Measurements from ENCODE around the gene KIF9. TPM values are rescaled to one million over a fixed set of nuclear protein-coding genes. Genes with fewer than 3 reads are reported as not detected.
"Not testable (repeated sequence)": the region's sequence is repeated elsewhere in the genome, so short reads cannot be mapped to it uniquely, and the experiment has no call there.

The KIF9 gene
- total RNA-seq, 2 donors from 2014 or later: 3.2 to 4.0 TPM

- no peak for ATAC-seq (replicated peaks in 1 of 2)
- Mint-ChIP-seq H3K9me3 (no peaks in the 10 kb centered on the region), H3K36me3 (ENCODE audit: insufficient read depth in 2 of 2) (peaks cover 0 to 2% of the 10 kb centered on the region in 2 donors), H3K4me1 (ENCODE audit: low read depth) (peaks cover 10% of the 10 kb centered on the region), H3K27ac (no peak overlapping the region), H3K4me3 (no peak overlapping the region), H3K27me3 (ENCODE audit: low read depth) (no peaks in the 10 kb centered on the region)
- no peak for DNase-seq
These were observed 18.9 kb upstream of the KIF9 start for GRCh38 chr3:47301456-47301855.

- Mint-ChIP-seq H3K9me3 (no peaks in the 10 kb centered on the region), H3K4me3 (no peak overlapping the region), H3K4me1 (ENCODE audit: low read depth) (peaks cover 16% of the 10 kb centered on the region), H3K27me3 (ENCODE audit: low read depth) (no peaks in the 10 kb centered on the region), H3K27ac (no peak overlapping the region), H3K36me3 (ENCODE audit: insufficient read depth in 2 of 2) (peaks cover 0 to 2% of the 10 kb centered on the region in 2 donors)
- ATAC-seq (replicated peaks in 1 of 2) (no peak), DNase-seq (no peak)
These were observed 17.1 kb upstream of the KIF9 start for GRCh38 chr3:47299381-47300318.

- H3K27me3 Mint-ChIP-seq (ENCODE audit: low read depth): no peaks in the 10 kb centered on the region
- H3K9me3 Mint-ChIP-seq: no peaks in the 10 kb centered on the region
- peaks cover 22% of the 10 kb centered on the region for H3K4me1 Mint-ChIP-seq (ENCODE audit: low read depth)
- peak overlapping the region; percentile 39 for H3K27ac Mint-ChIP-seq
- peaks cover 0 to 2% of the 10 kb centered on the region in 2 donors for H3K36me3 Mint-ChIP-seq (ENCODE audit: insufficient read depth in 2 of 2)
- no peak for ATAC-seq (replicated peaks in 1 of 2)
- no peak overlapping the region for H3K4me3 Mint-ChIP-seq
- no peak for DNase-seq
These were observed 15.8 kb upstream of the KIF9 start for GRCh38 chr3:47298439-47298838.

- no peaks in the 10 kb centered on the region for H3K27me3 Mint-ChIP-seq (ENCODE audit: low read depth)
- no peaks in the 10 kb centered on the region for H3K9me3 Mint-ChIP-seq
- DNase-seq (no peak), ATAC-seq (replicated peaks in 1 of 2) (no peak)
- H3K27ac Mint-ChIP-seq: peak overlapping the region; percentile 20
- no peaks in the 10 kb centered on the region for H3K36me3 Mint-ChIP-seq (ENCODE audit: insufficient read depth in 2 of 2)
- H3K4me3 Mint-ChIP-seq: no peak overlapping the region
- H3K4me1 Mint-ChIP-seq (ENCODE audit: low read depth): peaks cover 22% of the 10 kb centered on the region
These were observed 14.1 kb upstream of the KIF9 start for GRCh38 chr3:47296562-47297302.

- Mint-ChIP-seq H3K27ac (peak overlapping the region; percentile 20), H3K9me3 (no peaks in the 10 kb centered on the region), H3K4me3 (no peak overlapping the region), H3K4me1 (ENCODE audit: low read depth) (peaks cover 22% of the 10 kb centered on the region), H3K27me3 (ENCODE audit: low read depth) (no peaks in the 10 kb centered on the region), H3K36me3 (ENCODE audit: insufficient read depth in 2 of 2) (no peaks in the 10 kb centered on the region)
- ATAC-seq (replicated peaks in 1 of 2) (no peak), DNase-seq (no peak)
These were observed 13.4 kb upstream of the KIF9 start for GRCh38 chr3:47295976-47296375.

- Mint-ChIP-seq H3K9me3 (no peaks in the 10 kb centered on the region), H3K27ac (no peak overlapping the region), H3K4me1 (ENCODE audit: low read depth) (peaks cover 28% of the 10 kb centered on the region), H3K36me3 (ENCODE audit: insufficient read depth in 2 of 2) (peaks cover 0 to 3% of the 10 kb centered on the region in 2 donors), H3K4me3 (no peak overlapping the region), H3K27me3 (ENCODE audit: low read depth) (no peaks in the 10 kb centered on the region)
- ATAC-seq (replicated peaks in 1 of 2) (no peak), DNase-seq (no peak)
These were observed 12.7 kb upstream of the KIF9 start for GRCh38 chr3:47295322-47295721.

GRCh38 chr3:47294392-47294791 is 11.8 kb upstream of the KIF9 start:
- DNase-seq (no peak), ATAC-seq (replicated peaks in 1 of 2) (no peak)
- H3K27me3 Mint-ChIP-seq (ENCODE audit: low read depth): no peaks in the 10 kb centered on the region
- H3K4me1 Mint-ChIP-seq (ENCODE audit: low read depth): peaks cover 29% of the 10 kb centered on the region
- H3K36me3 Mint-ChIP-seq (ENCODE audit: insufficient read depth in 2 of 2): peaks cover 0 to 3% of the 10 kb centered on the region in 2 donors
- no peak overlapping the region for H3K27ac Mint-ChIP-seq
- no peak overlapping the region for H3K4me3 Mint-ChIP-seq
- no peaks in the 10 kb centered on the region for H3K9me3 Mint-ChIP-seq

GRCh38 chr3:47293822-47294221 is 11.2 kb upstream of the KIF9 start:
- Mint-ChIP-seq H3K4me3 (no peak overlapping the region), H3K9me3 (no peaks in the 10 kb centered on the region), H3K27me3 (ENCODE audit: low read depth) (no peaks in the 10 kb centered on the region), H3K4me1 (ENCODE audit: low read depth) (peaks cover 28% of the 10 kb centered on the region), H3K27ac (no peak overlapping the region), H3K36me3 (ENCODE audit: insufficient read depth in 2 of 2) (peaks cover 0 to 3% of the 10 kb centered on the region in 2 donors)
- ATAC-seq (replicated peaks in 1 of 2) (no peak), DNase-seq (no peak)

GRCh38 chr3:47291754-47292420 is 9.3 kb upstream of the KIF9 start:
- not testable (repeated sequence) for ATAC-seq (replicated peaks in 1 of 2); H3K27me3 Mint-ChIP-seq (ENCODE audit: low read depth); DNase-seq; H3K4me3 Mint-ChIP-seq; H3K9me3 Mint-ChIP-seq; H3K27ac Mint-ChIP-seq
- Mint-ChIP-seq H3K4me1 (ENCODE audit: low read depth) (peaks cover 25% of the 10 kb centered on the region), H3K36me3 (ENCODE audit: insufficient read depth in 2 of 2) (peaks cover 2 to 11% of the 10 kb centered on the region in 2 donors)

GRCh38 chr3:47291158-47291753 is 8.7 kb upstream of the KIF9 start:
- Mint-ChIP-seq H3K36me3 (ENCODE audit: insufficient read depth in 2 of 2) (peaks cover 2 to 11% of the 10 kb centered on the region in 2 donors), H3K4me1 (ENCODE audit: low read depth) (peaks cover 27% of the 10 kb centered on the region), H3K4me3 (no peak overlapping the region), H3K27ac (no peak overlapping the region), H3K27me3 (ENCODE audit: low read depth) (no peaks in the 10 kb centered on the region), H3K9me3 (no peaks in the 10 kb centered on the region)
- no peak for ATAC-seq (replicated peaks in 1 of 2)
- DNase-seq: no peak

GRCh38 chr3:47288966-47289910 is 6.6 kb upstream of the KIF9 start:
- H3K9me3 Mint-ChIP-seq: no peaks in the 10 kb centered on the region
- no peak for ATAC-seq (replicated peaks in 1 of 2)
- DNase-seq: no peak
- H3K4me1 Mint-ChIP-seq (ENCODE audit: low read depth): peaks cover 33% of the 10 kb centered on the region
- H3K27me3 Mint-ChIP-seq (ENCODE audit: low read depth): no peaks in the 10 kb centered on the region
- H3K4me3 Mint-ChIP-seq: no peak overlapping the region
- H3K27ac Mint-ChIP-seq: no peak overlapping the region
- peaks cover 2 to 11% of the 10 kb centered on the region in 2 donors for H3K36me3 Mint-ChIP-seq (ENCODE audit: insufficient read depth in 2 of 2)

Data from activated T-cell treated with anti-CD3 and anti-CD28 coated beads, Interleukin-2, amount 50 U/mL, for 72 hours (primary cell).